Adrenal gland (tissue), 5 donors: Measurements from ENCODE around the gene LRRC55.

ENCODE experiments used
- POLR2A ChIP-seq, 2 donors: fragments of 450-650 bp; IDR thresholded peaks; one replicate each; pipeline ENCODE4 v1.6.1; 2017; ENCODE audit warnings: antibody characterized with exemption in 2 of 2, mild to moderate bottlenecking in 2 of 2, moderate library complexity in 1 of 2
- TF ChIP-seq, protein P1 (sequence below), 6 experiments: fragments of 450-650 bp in 4 of 6; fragments of 200-600 bp in 2 of 6; sonication (generic) in 1 of 6; IDR thresholded peaks; 1 replicate in 5 of 6; 2 replicates in 1 of 6; pipeline versions ENCODE4 v1.5.1 to v1.8.0; 2016 to 2021; ENCODE audit warnings: antibody characterized with exemption in 6 of 6, mild to moderate bottlenecking in 2 of 6, moderate library complexity in 1 of 6
- donor health status: DM: no; HTN: no; CAD: no.

DNA sequence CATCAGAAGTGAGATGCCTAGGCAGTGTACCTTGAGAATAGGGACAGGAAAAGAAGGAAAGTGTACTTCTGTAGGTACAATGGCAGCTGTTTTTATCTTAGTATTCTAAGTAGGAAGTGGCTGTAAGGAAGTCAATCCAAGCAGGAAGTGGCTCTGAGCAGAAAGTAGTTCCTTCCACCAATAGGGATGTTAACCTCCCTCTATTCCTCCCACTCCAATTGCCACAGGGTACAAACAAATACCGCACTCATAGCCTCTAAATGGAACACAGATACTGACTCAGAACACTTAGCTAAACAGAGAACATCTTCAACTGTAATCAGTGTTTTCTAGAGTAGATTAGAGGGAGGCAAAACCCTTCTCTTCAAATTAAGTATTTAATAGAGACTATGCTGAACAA is 10.6 kb downstream of the LRRC55 start:
- TF ChIP-seq, protein P1, sequence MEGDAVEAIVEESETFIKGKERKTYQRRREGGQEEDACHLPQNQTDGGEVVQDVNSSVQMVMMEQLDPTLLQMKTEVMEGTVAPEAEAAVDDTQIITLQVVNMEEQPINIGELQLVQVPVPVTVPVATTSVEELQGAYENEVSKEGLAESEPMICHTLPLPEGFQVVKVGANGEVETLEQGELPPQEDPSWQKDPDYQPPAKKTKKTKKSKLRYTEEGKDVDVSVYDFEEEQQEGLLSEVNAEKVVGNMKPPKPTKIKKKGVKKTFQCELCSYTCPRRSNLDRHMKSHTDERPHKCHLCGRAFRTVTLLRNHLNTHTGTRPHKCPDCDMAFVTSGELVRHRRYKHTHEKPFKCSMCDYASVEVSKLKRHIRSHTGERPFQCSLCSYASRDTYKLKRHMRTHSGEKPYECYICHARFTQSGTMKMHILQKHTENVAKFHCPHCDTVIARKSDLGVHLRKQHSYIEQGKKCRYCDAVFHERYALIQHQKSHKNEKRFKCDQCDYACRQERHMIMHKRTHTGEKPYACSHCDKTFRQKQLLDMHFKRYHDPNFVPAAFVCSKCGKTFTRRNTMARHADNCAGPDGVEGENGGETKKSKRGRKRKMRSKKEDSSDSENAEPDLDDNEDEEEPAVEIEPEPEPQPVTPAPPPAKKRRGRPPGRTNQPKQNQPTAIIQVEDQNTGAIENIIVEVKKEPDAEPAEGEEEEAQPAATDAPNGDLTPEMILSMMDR (IDR thresholded peaks at IDR 0.05), result no peak
- no peak for TF ChIP-seq POLR2A (IDR thresholded peaks at IDR 0.05)
